GM12874 (cell line): Measurements from ENCODE around the gene GAS2L2.

Experiments used
- CTCF ChIP-seq: IDR thresholded peaks from 2 replicates; pipeline ENCODE4 v1.5.1; 2011; ENCODE audit warnings: low read depth, mild to moderate bottlenecking, control low read depth, low read length, moderate library complexity; ENCODE audit not compliant: insufficient read depth

The GAS2L2 gene

GRCh38 chr17:35795007-35795870, 42.2 kb upstream of the GAS2L2 start, which contains the start of gene MMP28:
TSS of gene MMP28 (minus strand) at chr17:35795641. CDS start at chr17:35795377, 264 bp downstream.
- TF ChIP-seq CTCF, result no peak

- TF ChIP-seq CTCF, result no peak
Measured at GRCh38 chr17:35793257-35793656, 40.2 kb upstream of the GAS2L2 start.

GRCh38 chr17:35791681-35792350, 38.8 kb upstream of the GAS2L2 start:
- TF ChIP-seq CTCF, result no peak

GRCh38 chr17:35790841-35791240, 37.8 kb upstream of the GAS2L2 start:
- no peak for TF ChIP-seq CTCF

GRCh38 chr17:35788477-35789368, 35.7 kb upstream of the GAS2L2 start:
- TF ChIP-seq CTCF, result no peak

GRCh38 chr17:35786941-35787432, 33.9 kb upstream of the GAS2L2 start:
- TF ChIP-seq CTCF, result no peak
